HG03521 (cell line): Measurements from ENCODE around the gene LCN15.
A peak's percentile ranks its signal among the peaks of the same experiment; 100 is the strongest.
"Not testable (repeated sequence)": the region's sequence is repeated elsewhere in the genome, so short reads cannot be mapped to it uniquely, and the experiment has no call there.

Source experiments
- ATAC-seq: cut with Tn5 transposase; IDR thresholded peaks from one replicate; pipeline ENCODE4 v1.9.1; 2021; ENCODE audit warnings: mild to moderate bottlenecking, moderate library complexity; ENCODE audit not compliant: unreplicated experiment

The LCN15 gene

GRCh38 chr9:136794281-136794999 lies 30.1 kb upstream of the LCN15 start:
- no peak for ATAC-seq

DNA sequence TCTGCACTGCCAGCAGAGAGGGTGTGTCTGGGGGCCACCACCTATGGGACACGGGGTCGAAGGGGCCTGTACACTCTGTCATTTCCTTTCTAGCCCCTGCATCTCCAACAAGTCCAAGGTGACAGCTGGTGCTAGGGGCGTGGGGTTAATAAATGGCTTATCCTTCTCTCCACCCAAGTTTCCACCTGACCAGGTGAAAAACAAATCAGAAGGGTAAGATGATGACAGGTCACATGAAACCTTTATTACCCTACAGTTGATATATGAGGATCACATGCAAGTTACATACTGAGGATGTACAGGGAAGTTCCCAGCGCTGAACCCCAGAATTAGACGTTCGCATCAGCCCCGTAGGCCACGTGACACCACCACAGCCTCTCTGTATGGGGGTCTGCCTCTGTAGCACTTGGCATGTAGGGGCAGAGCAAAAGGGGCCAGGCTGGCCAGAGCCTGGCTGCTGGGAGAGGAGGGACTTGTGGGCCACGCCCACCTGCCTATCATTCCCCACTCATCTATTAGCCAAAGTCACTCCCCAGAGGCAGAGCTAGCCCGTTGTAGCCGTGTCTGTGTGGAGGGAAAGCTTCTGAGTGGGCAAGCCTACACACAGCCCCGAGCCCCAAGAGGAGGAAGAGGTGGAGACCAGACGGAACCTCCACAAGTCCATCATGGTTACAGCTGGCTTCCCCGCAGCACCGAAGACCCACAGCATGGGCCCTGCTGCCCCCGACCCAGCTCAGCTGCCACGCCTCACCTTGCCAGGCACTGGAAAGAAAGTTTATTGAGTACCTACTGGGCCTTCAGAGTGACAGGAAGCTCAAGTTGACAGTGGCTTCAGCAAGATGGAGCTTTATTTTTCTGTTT lies 29.0 kb upstream of the LCN15 start:
- no peak for ATAC-seq

DNA sequence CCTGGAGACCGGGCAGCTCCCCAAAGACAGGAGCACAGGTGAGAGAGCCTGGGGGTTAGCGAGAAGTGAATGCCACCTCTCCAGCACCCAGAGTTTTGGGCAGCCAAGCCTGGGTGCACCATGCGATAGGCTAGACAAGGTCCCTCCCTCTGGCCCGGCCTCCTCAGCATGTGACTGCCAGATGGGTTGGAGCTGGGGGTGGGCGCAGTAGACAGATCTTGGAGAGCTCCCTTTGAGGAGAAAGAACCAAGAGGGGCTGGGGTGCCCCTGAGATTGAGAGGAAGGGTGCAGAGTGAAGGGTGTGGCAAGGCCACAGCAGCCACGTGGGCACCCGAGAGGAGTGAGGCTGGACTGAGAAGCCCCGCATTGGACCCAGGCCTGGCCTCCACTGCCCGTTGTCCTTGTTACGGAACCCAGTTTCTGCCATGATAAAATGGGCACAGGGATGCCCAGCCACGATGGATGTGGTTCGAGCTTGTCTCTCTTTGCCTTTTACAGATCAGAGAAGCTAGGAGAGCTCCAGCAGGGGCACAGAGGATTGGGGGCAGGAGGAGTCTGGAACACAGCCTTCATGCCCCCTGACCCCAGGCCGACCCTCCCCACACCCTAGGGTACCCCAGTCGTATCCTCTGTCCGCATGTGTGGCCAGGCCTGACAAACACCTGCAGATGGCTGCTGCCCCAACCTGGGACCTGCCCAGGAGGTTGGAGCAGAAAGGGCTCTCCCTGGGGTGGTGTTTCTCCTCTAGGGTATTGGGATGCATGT lies 28.2 kb upstream of the LCN15 start:
- ATAC-seq, result no peak

GRCh38 chr9:136791516-136792276 lies 27.4 kb upstream of the LCN15 start:
- no peak for ATAC-seq

DNA sequence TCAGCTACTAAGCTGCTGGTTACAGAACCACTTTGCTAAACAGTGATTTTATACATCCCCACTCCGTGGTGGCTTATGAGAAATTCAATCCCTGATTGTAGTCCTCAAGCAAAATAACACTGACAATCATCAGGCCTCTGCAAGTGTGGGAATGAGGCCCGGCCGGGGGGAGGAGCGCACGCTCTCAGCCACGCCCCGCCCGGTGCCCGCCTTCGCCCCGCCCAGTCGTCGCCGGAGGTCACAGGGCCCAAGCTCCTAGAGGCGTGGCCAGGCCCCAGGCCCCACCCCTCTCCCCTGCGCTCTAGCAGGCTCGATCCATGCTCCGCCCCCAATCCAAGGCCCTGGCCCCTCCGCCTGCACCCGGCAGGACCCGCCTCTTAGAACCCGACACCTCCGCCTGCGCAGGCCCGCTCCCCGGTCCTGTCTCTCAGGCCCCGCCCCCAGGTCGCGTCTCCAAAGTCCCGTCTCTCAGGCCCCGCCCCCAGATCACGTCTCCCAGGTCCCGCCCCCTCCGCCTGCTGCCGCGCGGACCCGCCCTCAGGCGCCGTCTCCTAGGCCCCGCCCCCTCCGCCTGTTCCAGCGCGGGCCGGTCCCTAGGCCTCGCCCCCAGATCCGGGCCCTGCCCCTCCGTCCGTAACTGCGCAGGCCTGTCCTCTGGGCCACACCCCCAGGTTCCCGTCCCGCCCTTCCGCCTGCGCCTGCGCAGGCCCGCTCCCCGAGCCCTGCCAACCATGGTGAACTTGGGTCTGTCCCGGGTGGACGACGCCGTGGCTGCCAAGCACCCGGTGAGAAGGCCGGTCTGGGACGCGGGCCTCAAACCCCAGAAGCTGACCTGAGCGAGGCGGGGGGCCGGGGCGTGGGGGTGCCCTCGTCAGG lies 26.6 kb upstream of the LCN15 start, which contains the start of gene TMEM141:
Gene TMEM141 (plus strand): TSS at position 705 of the 876 bp plus-strand sequence. CDS start 27 bp downstream, at position 732.
- ATAC-seq, result peak; percentile 83

GRCh38 chr9:136789523-136789937 lies 25.2 kb upstream of the LCN15 start:
- ATAC-seq, result no peak

- ATAC-seq, result not testable (repeated sequence)
Observed at GRCh38 chr9:136788644-136789522, 24.6 kb upstream of the LCN15 start.

DNA sequence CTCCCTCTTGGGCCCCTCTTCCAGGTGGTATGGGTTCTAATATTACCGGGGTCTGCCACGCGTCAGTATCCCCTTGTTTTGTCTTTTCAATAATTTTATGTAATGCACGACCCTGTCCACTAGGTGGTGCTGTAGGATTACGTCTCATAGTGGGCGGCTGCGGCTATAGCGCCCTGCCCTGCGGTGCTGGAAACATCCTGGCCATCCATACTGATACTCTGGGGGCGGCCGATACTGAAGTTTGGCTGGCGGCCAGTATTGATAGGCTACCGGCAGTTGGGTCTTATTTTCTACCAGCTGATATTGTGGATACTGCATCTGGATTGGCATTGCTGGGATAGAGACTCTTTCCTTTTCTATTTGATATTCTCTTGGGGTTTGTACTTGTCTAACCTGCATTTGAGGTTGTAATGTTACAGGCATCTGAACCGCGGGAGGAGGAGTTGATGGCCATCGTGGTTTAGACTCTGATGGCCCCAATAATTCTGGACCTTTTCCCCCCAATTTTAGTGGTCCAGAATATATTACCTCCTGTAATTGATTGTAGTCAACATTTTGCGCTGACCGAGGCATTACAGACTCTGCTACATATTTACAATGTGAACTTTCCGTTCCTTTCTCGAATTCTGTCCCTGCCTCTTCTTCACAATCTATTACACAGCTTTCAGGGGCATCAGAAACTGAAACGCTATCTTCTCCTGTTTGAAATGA lies 23.5 kb upstream of the LCN15 start:
- ATAC-seq, result no peak

DNA sequence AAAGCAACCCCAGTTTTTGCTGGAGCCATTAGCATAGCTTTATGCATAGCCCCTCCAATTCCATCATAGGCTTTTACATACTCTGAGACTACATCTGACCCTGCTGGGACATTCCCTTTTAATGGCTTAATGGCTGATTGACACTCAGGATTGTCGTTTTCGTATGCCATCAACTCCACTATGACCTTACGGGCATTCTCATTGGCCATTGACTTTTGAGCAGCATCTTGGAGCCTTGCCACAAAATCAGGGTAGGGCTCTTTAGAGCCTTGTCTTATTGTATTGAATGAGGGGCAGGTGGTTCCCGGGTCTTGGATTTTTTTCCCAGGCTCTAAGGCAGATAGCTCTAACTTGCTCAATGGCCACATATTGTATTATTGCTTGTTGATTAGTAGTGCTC lies 22.7 kb upstream of the LCN15 start:
- not testable (repeated sequence) for ATAC-seq

- ATAC-seq, result no peak
Observed at GRCh38 chr9:136786451-136786850, 22.1 kb upstream of the LCN15 start.

GRCh38 chr9:136785565-136786355 lies 21.4 kb upstream of the LCN15 start:
- ATAC-seq, result not testable (repeated sequence)

GRCh38 chr9:136784997-136785361 lies 20.7 kb upstream of the LCN15 start:
- no peak for ATAC-seq

- no peak for ATAC-seq
Observed at GRCh38 chr9:136784249-136784996, 20.1 kb upstream of the LCN15 start.

- ATAC-seq, result no peak
Observed at GRCh38 chr9:136782452-136782851, 18.1 kb upstream of the LCN15 start.

DNA sequence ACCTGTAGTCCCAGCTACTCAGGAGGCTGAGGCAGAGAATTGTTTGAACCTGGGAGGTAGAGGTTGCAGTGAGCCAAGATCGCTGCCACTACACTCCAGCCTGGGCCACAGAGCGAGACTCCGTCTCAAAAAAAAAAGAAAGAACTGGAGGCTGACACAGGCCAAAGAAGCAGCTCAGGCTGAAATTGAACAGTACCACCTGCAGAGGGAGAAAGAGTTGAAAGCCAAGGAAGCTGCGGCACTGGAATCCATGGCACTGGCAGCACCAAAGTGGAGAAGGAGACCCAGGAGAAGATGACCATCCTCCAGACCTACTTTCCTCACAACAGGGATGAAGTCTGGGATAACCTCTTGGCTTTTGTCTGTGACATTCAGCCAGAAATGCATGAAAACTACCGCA lies 15.5 kb upstream of the LCN15 start:
- ATAC-seq, result no peak

- ATAC-seq, result no peak
Observed at GRCh38 chr9:136777359-136777758, 13.0 kb upstream of the LCN15 start.

- no peak for ATAC-seq
Observed at GRCh38 chr9:136776947-136777346, 12.6 kb upstream of the LCN15 start.
